ENCODE measurements around the gene HLA-DMA.

HLA-DMA gene

GRCh38 chr6:32973144-32974015 is 20.5 kb upstream of the HLA-DMA start:
- CTCF ChIA-PET: interaction anchor here (1.1 to 13.0 kb wide), 8 partner anchors 12 to 274 kb away, joined by 3 to 142 read pairs (median 6); partner anchors contain the start of genes HLA-DMA and TAP2
- no peak for DNase-seq (ENCODE audit: low read depth, low spot score)
- H3K4me3 ChIP-seq (ENCODE audit: low read depth, low read length): peak overlapping the region; percentile 92
- TF ChIP-seq CTCF (IDR thresholded peaks at IDR 0.05; ENCODE audit: insufficient read depth, low read length, missing control alignments): no peak
- POLR2A ChIA-PET: interaction anchor here (1.2 to 6.3 kb wide), 8 partner anchors 10 to 276 kb away, joined by 3 to 104 read pairs (median 28); partner anchors contain the start of genes HLA-DMA, PSMB9, TAP1 and TAP2

- ChIA-PET POLR2A (interaction anchor here (0.7 to 6.3 kb wide), 37 partner anchors 7 to 843 kb away, joined by 3 to 104 read pairs (median 7); partner anchors contain the start of genes AGPAT1, B3GALT4, COL11A2 and FKBPL), CTCF (interaction anchor here (1.1 to 13.0 kb wide), 11 partner anchors 12 to 276 kb away, joined by 3 to 182 read pairs (median 7); partner anchors contain the start of genes HLA-DMA and TAP2)
- no peak for DNase-seq (ENCODE audit: low read depth, low spot score)
- H3K4me3 ChIP-seq (ENCODE audit: low read depth, low read length): peak overlapping the region; percentile 92
- no peak for TF ChIP-seq CTCF (IDR thresholded peaks at IDR 0.05; ENCODE audit: insufficient read depth, low read length, missing control alignments)
Measured at GRCh38 chr6:32972353-32973143, 19.7 kb upstream of the HLA-DMA start.

- POLR2A ChIA-PET: interaction anchor here (0.6 to 6.3 kb wide), 41 partner anchors 8 to 1109 kb away, joined by 3 to 104 read pairs (median 6); partner anchors contain the start of genes AGPAT1, B3GALT4, COL11A2 and FKBPL
- H3K4me3 ChIP-seq (ENCODE audit: low read depth, low read length): peak overlapping the region; percentile 92
Measured at GRCh38 chr6:32971581-32972352, 18.9 kb upstream of the HLA-DMA start.

GRCh38 chr6:32971242-32971580 is 18.3 kb upstream of the HLA-DMA start:
- POLR2A ChIA-PET: interaction anchor here (0.6 to 6.3 kb wide), 29 partner anchors 8 to 1109 kb away, joined by 3 to 104 read pairs (median 8); partner anchors contain the start of genes AGPAT1, B3GALT4, HLA-DMA and HLA-DMB
- CTCF ChIA-PET: interaction anchor here (0.9 to 13.0 kb wide), 10 partner anchors 14 to 277 kb away, joined by 3 to 182 read pairs (median 6); partner anchors contain the start of genes HLA-DMA and TAP2
- DNase-seq (ENCODE audit: low read depth, low spot score): no peak
- peak overlapping the region; percentile 81 for H3K4me3 ChIP-seq (ENCODE audit: low read depth, low read length)
- TF ChIP-seq CTCF (IDR thresholded peaks at IDR 0.05; ENCODE audit: insufficient read depth, low read length, missing control alignments): no peak

More at GRCh38 chr6:32971581-32972352, 18.9 kb upstream of the HLA-DMA start:
- DNase-seq (ENCODE audit: low read depth, low spot score): peak; percentile 99
- no peak for TF ChIP-seq CTCF (IDR thresholded peaks at IDR 0.05; ENCODE audit: insufficient read depth, low read length, missing control alignments)
- CTCF ChIA-PET: interaction anchor here (0.6 to 13.0 kb wide), 10 partner anchors 13 to 277 kb away, joined by 3 to 182 read pairs (median 6); partner anchors contain the start of genes HLA-DMA and TAP2

GRCh38 chr6:32970413-32971241 is 17.7 kb upstream of the HLA-DMA start:
- no peak for TF ChIP-seq CTCF (IDR thresholded peaks at IDR 0.05; ENCODE audit: insufficient read depth, low read length, missing control alignments)
- H3K4me3 ChIP-seq (ENCODE audit: low read depth, low read length): peak overlapping the region; percentile 81
- POLR2A ChIA-PET: interaction anchor here (0.6 to 6.3 kb wide), 11 partner anchors 9 to 301 kb away, joined by 3 to 104 read pairs (median 34); partner anchors contain the start of genes HLA-DMA, HLA-DMB, RPS18 and TAP2
- peak; percentile 69 for DNase-seq (ENCODE audit: low read depth, low spot score)
- CTCF ChIA-PET: interaction anchor here (0.9 to 13.0 kb wide), 6 partner anchors 14 to 132 kb away, joined by 3 to 182 read pairs (median 10); partner anchors contain the start of genes HLA-DMA and TAP2
